Stimulated activated CD8-positive, alpha-beta memory T cell treated with anti-CD3 and anti-CD28 coated beads, Interleukin-4, amount 100 ng/mL, for 24 hours (primary cell): ENCODE data around the gene GABRB2.
"Not testable (repeated sequence)": the region's sequence is repeated elsewhere in the genome, so short reads cannot be mapped to it uniquely, and the experiment has no call there.

Source experiments
- DNase-seq: peaks from one replicate; pipeline ENCODE4 v3.0.0-alpha.2; 2020; ENCODE audit warnings: low read depth

Gene GABRB2

DNA sequence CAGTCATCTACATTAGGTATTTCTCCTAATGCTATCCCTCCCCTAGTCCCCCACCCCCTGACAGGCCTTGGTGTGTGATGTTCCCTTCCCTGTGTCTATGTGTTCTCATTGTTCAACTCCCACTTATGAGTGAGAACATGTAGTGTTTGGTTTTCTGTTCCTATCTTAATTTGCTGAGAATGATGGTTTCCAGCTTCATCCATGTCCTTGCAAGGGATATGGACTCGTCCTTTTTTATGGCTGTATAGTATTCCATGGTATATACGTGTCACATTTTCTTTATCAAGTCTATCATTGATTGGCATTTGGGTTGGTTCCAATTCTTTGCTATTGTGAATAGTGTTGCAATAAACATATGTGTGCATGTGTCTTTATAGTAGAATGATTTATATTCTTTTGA lies 249.1 kb downstream of the GABRB2 start:
- not testable (repeated sequence) for DNase-seq

DNA sequence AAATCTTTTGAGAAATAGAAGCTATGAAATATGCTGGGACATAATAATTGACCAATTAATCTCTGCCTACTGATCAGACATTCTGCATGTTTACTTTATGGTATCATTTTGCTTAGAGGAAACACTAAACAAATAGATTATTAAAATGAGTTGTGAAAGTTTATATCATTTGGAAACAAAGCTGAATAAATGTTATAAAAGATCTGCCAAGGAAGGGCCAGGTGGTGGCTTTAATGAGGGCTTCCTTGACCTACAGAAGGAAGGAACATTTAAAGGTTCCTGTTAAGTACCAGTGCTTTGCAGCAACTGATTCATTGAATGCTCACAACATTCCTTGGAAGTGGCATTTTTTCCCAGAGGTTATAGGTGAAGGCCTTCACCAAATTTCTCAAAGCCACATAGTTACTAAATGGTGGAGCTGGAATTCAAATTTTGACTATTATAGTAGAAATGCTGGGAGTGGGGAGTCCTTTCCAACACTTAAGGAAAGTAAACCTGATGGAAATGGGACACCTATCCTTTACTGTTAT lies 250.7 kb downstream of the GABRB2 start:
- DNase-seq = no peak

DNA sequence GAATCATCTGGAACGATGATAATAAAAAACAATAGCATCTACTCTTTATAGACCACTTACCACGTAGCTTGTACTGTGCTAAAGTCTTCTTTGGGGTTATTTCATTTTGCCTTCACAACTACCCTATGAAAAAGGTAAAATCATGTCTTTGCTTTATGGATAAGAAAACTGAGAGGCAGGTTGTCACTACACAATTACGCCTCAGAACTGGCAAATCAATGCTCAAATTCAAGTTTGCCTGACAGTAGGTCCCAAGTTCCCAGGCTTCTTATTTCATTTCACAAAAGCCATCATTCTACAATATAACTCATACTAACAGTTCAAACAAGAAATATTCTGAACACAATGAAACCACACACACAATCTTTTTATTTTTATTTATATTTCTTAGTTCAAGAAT lies 258.5 kb downstream of the GABRB2 start:
- DNase-seq = no peak

DNA sequence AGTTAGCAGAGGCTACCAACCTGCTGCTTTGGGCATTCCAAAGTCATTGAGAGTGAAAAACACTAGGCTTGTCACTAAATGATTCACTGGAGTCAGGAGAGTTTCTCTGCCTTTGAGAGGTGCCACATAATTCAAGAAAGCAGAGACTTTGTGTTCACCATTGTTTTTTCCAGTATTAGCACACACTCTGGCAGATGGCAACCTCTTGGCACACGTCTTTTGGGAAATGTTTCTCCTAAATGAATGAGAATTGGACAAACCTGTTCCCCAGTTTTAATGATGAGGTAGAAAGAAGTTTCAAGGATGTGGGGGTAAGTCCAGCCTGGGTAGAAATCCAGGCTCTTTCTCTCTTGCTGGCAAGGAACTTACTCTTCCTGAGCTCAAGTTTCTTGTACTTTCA lies 259.1 kb downstream of the GABRB2 start:
- no peak for DNase-seq

DNA sequence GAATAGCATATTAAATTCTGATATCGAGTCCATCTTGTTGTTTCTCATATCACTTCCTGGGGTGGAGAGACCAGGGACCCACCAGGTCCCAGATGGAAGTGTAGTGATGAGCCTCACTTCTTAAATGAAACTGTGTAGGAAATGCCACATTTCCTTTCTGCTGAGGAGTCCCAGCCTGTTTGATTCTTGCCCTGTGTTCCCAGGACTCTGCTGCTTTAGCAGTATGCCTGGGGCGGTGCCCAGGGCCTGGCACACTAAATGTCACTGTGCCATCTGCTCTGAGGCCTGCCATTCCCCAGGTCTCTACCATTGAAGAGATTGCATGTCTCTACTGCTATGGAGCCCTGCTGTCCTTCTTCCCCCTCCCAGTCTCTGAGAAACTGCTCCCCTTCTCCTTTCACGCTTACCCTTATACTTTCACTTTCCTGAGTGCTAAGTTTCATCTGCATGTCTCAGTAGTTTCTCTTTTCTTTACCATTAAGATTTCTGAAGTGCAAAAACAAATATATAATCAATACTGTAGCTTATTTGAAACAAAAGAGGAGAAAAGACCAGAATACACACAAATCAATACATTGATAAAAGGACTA lies 260.4 kb downstream of the GABRB2 start:
- no peak for DNase-seq

DNA sequence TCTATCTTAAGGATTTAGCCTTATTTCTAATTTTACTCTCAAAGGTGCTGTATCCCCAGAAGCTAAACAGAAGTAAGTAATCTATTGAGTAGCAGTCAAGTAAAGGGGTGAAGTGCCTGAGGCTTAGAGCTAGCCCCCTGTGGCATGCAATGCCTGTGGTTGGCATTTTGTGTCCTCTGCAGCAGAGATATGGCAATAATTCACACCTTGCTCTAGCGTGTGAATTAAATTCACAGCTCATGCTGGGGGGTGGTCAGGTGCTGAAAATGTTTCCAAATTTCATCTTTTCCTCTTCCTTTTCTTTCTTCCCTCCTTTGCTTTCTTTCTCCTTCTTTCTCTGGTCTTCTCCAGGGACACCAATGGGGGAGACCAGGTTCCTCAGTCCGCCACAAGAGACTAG lies 262.1 kb downstream of the GABRB2 start:
- no peak for DNase-seq

DNA sequence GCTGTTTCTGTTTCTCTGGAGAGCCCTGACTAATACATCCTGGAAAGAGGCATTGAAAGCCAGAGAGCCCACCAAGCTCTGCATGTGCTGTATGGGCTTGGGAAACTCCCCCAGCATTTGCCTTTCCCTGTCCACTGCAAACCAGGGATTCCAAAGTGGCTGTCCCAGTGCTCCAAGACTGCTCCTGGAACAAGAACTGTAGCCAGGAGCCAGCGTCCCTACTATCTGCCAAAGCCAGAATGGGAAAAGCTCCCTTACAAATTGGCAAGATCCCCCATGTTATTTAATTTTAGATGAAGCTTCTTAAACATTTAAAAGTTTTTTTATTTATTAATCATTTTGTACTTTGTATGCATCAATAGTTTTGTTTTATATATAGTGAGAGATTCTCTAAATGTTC lies 263.2 kb downstream of the GABRB2 start:
- no peak for DNase-seq

DNA sequence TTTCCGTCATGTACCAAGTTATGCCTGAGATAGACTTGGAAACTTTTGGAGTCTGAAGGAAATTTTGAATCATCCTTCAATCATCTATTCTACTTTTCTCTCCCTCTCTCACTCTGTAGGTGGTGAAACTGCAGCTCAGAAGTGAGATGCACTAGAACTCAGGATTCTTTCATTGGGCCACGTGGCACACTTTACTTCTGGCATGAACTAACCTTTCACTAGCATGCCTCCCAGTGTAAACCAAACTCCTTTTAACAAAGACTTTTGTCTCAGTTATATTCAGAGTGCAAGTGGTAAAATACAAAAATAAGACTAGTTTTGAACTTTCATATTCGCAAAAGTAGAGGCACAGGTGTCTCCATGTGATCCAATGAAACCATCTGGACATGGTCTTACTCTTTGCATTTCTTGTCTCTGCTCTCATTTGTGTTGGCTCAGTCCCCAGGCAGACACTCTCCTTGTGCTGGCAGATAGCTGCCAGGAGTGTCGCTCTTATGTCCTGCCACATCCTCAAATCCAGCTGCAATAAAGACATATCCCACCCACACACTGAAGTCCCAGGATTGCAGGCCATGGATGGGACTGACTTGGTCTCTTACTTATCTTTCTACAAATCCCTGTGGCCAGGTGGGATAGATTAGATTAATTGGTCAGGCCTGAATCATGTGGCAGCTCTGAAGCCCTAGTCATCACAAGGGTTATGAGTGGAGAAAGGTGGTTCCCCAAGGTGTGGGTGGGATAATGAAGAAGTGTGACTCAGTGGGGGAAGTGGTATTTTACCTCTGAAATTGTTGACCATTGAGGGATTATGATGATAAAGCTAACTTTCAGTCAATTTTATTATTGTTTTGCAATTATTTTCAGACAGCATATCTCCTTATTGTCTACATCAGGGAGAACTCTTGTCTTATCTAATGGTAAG lies 267.5 kb downstream of the GABRB2 start:
- no peak for DNase-seq

DNA sequence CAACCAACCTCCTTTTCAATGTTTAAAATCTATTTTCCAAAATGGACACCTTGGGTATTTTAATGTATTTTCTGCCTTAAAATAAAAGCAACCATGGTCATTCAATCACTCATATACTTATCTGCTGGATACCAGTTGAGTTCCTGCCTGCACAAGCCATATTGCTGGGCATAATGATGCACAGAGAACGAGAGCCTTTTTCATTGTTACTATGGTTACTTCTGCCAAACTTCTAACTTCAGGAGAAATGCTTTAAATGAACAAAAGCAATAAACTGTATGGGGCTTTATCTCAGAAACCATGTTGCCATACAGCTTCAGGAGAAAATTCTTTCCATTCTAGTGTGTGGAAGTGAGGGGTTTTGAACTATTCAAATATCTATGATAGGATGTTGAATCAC lies 269.5 kb downstream of the GABRB2 start:
- no peak for DNase-seq

DNA sequence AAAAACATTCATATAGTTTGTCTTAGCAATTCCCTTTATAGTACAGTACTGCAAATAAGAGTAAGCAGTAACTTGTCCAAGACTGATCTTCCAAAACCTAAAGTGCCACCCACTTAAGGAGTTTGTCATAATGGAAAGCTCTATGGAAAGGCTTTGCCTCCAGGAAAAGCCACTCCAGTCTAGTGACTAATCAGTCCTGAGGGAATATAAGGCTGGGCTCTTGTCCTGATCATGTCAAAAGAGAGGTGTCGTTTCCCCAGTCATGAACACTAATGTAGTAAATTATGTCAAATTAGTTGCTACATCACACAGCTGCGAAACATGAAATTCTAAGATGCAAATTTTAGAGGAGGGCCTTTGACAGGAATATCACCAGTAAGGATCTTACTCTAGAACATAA lies 271.6 kb downstream of the GABRB2 start:
- no peak for DNase-seq

DNA sequence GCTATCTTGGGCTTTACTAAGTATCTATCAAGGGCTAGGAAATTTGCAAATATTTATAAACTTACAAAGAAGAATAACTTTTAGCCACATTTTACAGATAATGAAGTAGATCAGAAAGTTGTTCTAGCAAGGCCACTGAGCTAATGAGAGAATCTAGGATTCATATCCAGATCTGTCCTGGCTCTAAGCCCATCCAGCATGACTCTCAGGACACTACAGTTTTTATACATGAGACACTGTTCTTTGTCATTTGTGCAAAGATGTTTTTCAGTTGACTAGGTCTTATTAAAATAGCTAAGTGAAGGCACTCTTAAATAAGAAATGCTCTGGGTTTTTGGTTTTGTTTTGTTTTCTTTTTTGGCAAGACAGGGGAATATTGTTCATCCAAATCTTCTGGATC lies 273.1 kb downstream of the GABRB2 start:
- no peak for DNase-seq

DNA sequence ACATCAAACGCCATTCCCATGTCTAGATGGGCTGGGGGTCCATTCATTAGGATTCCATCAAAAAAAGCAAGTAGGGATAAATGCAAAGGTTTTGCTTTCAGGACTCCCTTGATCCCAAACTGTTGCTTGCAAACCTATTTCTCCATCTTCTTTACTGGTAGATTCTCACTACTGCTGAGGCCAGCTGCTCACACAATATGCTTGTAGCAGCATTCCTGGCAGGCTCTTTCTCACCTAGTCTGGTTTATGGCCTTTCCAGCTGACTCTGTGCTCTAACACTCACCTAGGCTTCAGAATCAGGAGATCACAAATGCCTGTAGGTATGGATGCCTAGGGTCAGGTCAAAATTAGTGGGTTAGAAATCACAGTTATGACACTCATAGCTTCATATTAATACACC lies 274.7 kb downstream of the GABRB2 start:
- no peak for DNase-seq

DNA sequence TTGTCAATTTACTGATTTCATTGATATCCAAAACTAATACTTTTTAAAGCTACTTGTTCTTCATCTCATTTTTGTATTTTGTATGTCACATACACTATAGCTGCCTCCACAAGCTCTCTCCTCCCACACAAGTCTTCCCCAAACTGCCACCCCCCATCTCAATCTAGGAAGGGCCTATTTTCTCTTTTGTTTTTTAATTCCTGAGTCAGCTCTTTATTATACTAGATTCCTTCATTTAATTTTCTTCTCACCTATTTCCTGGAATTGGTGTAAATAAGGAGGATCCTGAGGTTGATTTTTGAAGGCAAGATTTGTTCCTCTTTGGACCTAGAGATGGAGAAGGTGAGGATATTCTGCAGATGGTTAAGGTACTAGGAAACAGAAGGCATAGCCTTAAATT lies 277.4 kb downstream of the GABRB2 start:
- DNase-seq = no peak

DNA sequence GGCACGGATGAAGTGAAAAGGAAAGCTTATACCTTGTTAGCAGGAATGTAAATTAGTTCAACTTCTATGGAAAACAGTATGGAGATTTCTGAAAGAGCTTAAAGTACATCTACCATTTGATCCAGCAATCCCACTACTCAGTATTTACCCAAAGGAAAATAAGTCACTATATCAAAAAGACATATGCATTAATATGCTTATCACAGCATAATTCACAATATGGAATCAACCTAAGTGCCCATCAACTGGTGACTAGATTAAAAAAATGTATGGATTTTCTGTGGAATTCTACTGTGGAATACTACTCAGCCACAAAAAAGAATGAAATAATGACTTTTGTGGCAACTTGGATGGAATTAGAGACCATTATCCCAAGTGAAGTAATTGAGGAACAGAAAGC lies 279.6 kb downstream of the GABRB2 start:
- no peak for DNase-seq

DNA sequence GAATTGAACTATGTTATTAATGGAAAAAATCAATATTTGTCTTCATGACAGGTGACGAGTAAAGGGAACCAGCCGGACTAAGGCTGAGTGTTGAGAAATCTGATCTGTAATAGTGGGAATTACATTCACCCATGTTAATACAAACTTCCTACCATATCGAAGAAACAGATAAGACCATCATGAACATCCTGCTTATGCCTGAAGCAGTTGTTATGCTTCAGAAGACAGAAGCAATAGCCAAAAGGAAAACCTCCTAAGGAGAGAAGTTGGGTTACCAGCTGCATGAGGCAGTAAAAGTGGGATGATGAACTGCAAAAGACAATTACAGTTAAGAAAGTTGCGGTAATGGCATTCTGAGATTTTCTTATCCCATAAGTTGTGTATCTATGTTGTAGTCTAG lies 281.5 kb downstream of the GABRB2 start:
- no peak for DNase-seq

DNA sequence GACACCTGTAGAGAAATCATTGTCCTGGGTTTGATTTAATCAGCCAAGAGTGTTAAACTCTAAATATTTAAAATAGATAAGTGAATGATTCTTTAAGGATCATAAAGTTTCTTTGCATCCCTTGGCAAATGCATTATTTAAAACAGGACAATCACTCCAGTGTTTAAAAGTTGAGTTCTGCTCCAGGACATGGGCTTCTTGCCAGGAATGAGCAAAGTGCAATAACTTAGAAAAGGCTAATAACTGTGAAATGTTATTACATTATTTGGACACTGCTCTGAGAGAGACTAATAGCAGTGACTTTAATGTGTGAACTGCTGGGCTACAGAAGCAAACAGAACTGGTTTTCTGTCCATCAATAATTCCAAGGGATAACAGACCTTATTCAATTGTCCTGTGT lies 283.3 kb downstream of the GABRB2 start:
- DNase-seq = no peak

DNA sequence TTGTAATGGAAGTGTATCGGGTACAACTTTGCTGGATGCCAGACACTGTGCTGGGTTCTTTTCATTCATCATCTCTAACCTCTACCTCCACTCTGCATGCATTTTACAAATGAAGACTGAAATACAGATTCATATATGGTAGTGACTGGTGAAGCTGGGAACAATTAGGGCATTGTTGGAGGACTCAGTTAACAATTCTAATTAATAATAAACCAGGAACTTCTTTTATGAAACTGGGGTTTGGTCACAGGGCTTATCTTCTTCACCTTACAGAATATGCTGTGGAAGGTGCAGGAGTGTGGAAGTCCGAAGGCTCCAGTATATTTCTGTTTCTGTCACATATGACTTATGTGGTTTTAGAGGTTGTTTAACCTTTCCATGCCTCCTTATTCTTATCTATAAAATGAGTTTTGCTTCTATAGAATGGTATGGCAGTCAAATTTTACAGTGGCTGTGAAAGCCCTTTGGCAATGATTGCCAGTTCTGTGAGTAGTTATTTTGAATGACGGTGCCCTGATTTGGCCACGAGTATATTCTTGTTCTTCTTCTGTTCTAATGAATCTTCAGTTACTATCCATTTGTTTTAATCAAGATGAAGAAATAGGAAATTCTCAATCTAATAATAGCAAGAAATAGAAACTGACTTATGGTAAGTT lies 284.7 kb downstream of the GABRB2 start:
- no peak for DNase-seq

DNA sequence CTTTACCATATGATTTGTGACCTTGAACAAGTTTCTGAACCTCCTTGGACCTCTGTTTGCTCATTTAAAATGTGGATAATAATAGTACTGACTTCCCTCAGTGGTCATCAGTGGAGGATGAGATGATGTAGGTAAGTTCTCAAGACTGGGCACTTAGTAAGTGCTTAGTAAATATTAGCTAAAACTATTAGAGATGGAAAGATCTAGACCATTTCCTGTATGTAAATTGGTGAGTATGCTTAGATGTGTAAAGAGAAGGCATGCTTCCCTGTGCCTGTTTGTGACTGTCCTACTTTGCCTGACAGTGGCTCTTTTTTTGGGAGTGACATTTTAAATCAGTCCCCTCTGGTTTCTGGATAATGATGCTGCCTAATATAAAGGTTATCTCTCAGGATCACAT lies 288.1 kb downstream of the GABRB2 start:
- no peak for DNase-seq

DNA sequence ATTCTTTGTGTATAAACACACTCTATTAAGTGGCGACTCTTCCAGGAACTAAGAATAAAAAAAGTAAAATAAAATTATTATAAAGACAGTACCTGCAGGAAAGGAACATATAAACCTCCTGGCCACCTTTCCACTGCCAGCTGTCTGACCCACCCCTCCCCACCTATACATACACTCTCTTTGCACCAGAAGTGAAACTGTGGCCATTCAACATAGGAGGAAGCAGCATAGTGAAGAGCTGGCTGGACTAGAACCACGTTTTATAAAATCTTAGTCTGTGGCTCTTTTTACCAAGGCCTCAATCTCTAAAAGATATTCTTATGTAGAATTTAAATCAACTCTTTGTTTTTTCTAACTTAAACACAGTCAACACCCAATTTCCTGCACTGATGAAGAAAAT lies 289.6 kb downstream of the GABRB2 start:
- DNase-seq = no peak

DNA sequence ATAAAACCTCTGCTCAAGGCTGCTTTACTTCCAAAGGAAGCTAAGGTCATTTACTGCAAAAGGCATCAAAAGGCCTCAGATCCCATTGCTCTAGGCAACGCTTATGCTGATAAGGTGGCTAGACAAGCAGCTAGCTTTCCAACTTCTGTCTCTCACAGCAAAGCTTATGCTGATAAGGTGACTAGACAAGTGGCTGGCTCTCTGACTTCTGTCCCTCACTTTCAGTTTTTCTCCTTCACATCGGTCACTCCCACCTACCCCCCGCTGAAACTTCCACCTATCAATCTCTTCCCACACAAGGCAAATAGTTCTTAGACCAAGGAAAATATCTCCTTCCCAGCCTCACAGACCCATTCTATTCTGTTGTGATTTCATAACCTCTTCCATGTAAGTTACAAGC lies 293.6 kb downstream of the GABRB2 start:
- DNase-seq = not testable (repeated sequence)

DNA sequence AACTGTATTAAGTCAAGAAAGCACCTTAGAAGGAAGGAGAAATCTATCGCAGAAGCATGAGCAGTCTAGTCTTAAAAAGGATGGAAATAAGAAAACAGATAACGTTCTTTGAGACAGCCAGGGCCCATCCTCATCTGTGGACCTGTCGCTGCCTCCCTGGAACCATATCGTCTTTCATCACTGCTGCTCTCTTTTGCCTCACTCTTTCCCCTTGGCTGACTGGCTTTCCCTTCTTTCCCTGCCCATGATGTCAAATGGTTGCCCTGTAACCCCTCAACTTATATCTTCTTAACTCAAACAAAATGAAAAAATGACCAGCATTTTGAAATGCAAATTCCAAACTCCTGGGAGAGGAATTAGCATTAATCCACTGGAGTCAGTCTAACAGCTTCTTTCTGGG lies 299.8 kb downstream of the GABRB2 start:
- DNase-seq = no peak

DNA sequence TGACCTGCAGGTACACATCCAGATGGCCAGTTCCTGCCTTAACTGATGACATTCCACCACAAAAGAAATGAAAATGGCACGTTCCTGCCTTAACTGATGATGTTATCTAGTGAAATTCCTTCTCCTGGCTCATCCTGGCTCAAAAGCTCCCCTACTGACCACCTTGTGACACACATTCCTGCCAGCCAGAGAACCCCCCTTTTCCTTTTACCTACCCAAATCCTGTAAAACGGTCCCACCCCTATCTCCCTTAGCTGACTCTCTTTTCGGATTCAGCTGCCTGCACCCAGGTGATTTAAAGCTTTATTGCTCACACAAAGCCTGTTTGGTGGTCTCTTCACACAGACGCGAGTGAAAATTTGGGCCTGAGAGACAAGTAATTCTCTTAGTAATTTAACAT lies 300.7 kb downstream of the GABRB2 start:
- DNase-seq = not testable (repeated sequence)
